Fibroblast of pulmonary artery (primary cell): ENCODE data around the gene ANKRD52.

Experiments
- DNase-seq: peaks from one replicate; pipeline ENCODE4 v3.0.0-alpha.2; 2010; ENCODE audit warnings: low read depth
- H3K4me3 ChIP-seq: replicated peaks from 2 replicates; pipeline ENCODE4 v1.5.1; 2011; ENCODE audit warnings: low read depth, mild to moderate bottlenecking, control low read depth, low read length, moderate library complexity
- CTCF ChIP-seq: IDR thresholded peaks from 2 replicates; pipeline ENCODE4 v1.5.1; 2011; ENCODE audit warnings: mild to moderate bottlenecking, control low read depth, low read length, inconsistent platforms; ENCODE audit errors: missing control alignments

The ANKRD52 gene

GRCh38 chr12:56260921-56261320, 2.7 kb upstream of the ANKRD52 start:
- no peak for DNase-seq
- no peak overlapping the region for H3K4me3 ChIP-seq
- no peak for TF ChIP-seq CTCF

- DNase-seq, result no peak
- TF ChIP-seq CTCF, result no peak
- no peak overlapping the region for H3K4me3 ChIP-seq
These were observed 2.2 kb upstream of the ANKRD52 start for GRCh38 chr12:56260380-56260779.

GRCh38 chr12:56258820-56259183, 618 bp upstream of the ANKRD52 start:
- no peak for TF ChIP-seq CTCF
- H3K4me3 ChIP-seq, result peak overlapping the region; percentile 66
- no peak for DNase-seq

GRCh38 chr12:56257491-56258067, 605 bp downstream of the ANKRD52 start:
- peak overlapping the region; percentile 89 for H3K4me3 ChIP-seq
- no peak for DNase-seq
- peak; percentile 4 for TF ChIP-seq CTCF

GRCh38 chr12:56257071-56257470, 1.1 kb downstream of the ANKRD52 start:
- no peak for DNase-seq
- TF ChIP-seq CTCF, result no peak
- H3K4me3 ChIP-seq, result peak overlapping the region; percentile 89

- DNase-seq, result peak; percentile 33
- TF ChIP-seq CTCF, result peak; percentile 21
- H3K4me3 ChIP-seq, result peak overlapping the region; percentile 89
These were observed 1.7 kb downstream of the ANKRD52 start for GRCh38 chr12:56256326-56256960.

GRCh38 chr12:56255671-56256070, 2.5 kb downstream of the ANKRD52 start:
- TF ChIP-seq CTCF, result no peak
- no peak overlapping the region for H3K4me3 ChIP-seq
- DNase-seq, result no peak
